Activated T-cell treated with anti-CD3 and anti-CD28 coated beads, Interleukin-2, amount 50 U/mL, for 4 hours (primary cell): ENCODE data around the gene DGCR6L. TPM values are rescaled to one million over a fixed set of nuclear protein-coding genes. Genes with fewer than 3 reads are reported as not detected.
"Not testable (repeated sequence)": the region's sequence is repeated elsewhere in the genome, so short reads cannot be mapped to it uniquely, and the experiment has no call there.

ENCODE experiments used
- ATAC-seq, 2 donors: fragments of 200-7000 bp; cut with Tn5 transposase; one replicate each; pipeline ENCODE4 v1.10.0; 2021
- DNase-seq: peaks from one replicate; pipeline ENCODE4 v3.0.0-alpha.2; 2020
- H3K27me3 Mint-ChIP-seq: one replicate; pipeline ENCODE4 v1.8.0; 2021; ENCODE audit warnings: low read depth, mixed read lengths
- H3K36me3 Mint-ChIP-seq: one replicate; pipeline ENCODE4 v1.8.0; 2022; ENCODE audit warnings: mixed read lengths; ENCODE audit not compliant: insufficient read depth
- H3K4me1 Mint-ChIP-seq: one replicate; pipeline ENCODE4 v1.8.0; 2021; ENCODE audit warnings: low read depth, mixed read lengths
- H3K4me3 Mint-ChIP-seq: one replicate; pipeline ENCODE4 v1.8.0; 2021; ENCODE audit warnings: mild to moderate bottlenecking, moderate library complexity, mixed read lengths
- H3K9me3 Mint-ChIP-seq: one replicate; pipeline ENCODE4 v1.8.0; 2021; ENCODE audit warnings: mixed read lengths
- total RNA-seq, 3 donors: library from RNA; stranded (reverse); gene quantifications; one replicate each; pipeline ENCODE4 v1.2.1, GENCODE V29; 2021

DGCR6L gene
- total RNA-seq, 3 donors from 2014 or later, result 30.3 to 38.1 (median 33.2) TPM

GRCh38 chr22:20297414-20298109, 22.3 kb downstream of the DGCR6L start:
- Mint-ChIP-seq H3K9me3 (no peaks in the 10 kb centered on the region), H3K36me3 (no peaks in the 10 kb centered on the region), H3K4me3 (peak overlapping the region; percentile 67), H3K4me1 (peaks cover 6% of the 10 kb centered on the region), H3K27me3 (peaks cover 2% of the 10 kb centered on the region)
- DNase-seq (no peak), ATAC-seq (no peak)

GRCh38 chr22:20296598-20296997, 23.3 kb downstream of the DGCR6L start:
- Mint-ChIP-seq H3K27me3 (no peaks in the 10 kb centered on the region), H3K36me3 (no peaks in the 10 kb centered on the region), H3K4me1 (peaks cover 6% of the 10 kb centered on the region), H3K9me3 (no peaks in the 10 kb centered on the region), H3K4me3 (no peak overlapping the region)
- ATAC-seq (no peak), DNase-seq (no peak)

- ATAC-seq, result no peak
Observed at GRCh38 chr22:20295262-20296064, 24.4 kb downstream of the DGCR6L start.

GRCh38 chr22:20292673-20293232, 27.1 kb downstream of the DGCR6L start:
- DNase-seq, result no peak
- H3K36me3 Mint-ChIP-seq, result no peaks in the 10 kb centered on the region
- no peak overlapping the region for H3K4me3 Mint-ChIP-seq
- ATAC-seq, result no peak
- H3K4me1 Mint-ChIP-seq, result no peaks in the 10 kb centered on the region
- H3K27me3 Mint-ChIP-seq, result no peaks in the 10 kb centered on the region
- H3K9me3 Mint-ChIP-seq, result no peaks in the 10 kb centered on the region

More at GRCh38 chr22:20295262-20296064, 24.4 kb downstream of the DGCR6L start:
- no peak for DNase-seq
- H3K4me1 Mint-ChIP-seq, result peaks cover under 1% of the 10 kb centered on the region
- no peak overlapping the region for H3K4me3 Mint-ChIP-seq
- H3K36me3 Mint-ChIP-seq, result no peaks in the 10 kb centered on the region
- H3K9me3 Mint-ChIP-seq, result no peaks in the 10 kb centered on the region
- H3K27me3 Mint-ChIP-seq, result no peaks in the 10 kb centered on the region

- Mint-ChIP-seq H3K27me3 (no peaks in the 10 kb centered on the region), H3K36me3 (no peaks in the 10 kb centered on the region), H3K9me3 (no peaks in the 10 kb centered on the region), H3K4me1 (no peaks in the 10 kb centered on the region), H3K4me3 (no peak overlapping the region)
- no peak for ATAC-seq
- DNase-seq, result no peak
Observed at GRCh38 chr22:20292108-20292507, 27.8 kb downstream of the DGCR6L start.

GRCh38 chr22:20291604-20292063, 28.2 kb downstream of the DGCR6L start:
- Mint-ChIP-seq H3K27me3 (no peaks in the 10 kb centered on the region), H3K4me1 (no peaks in the 10 kb centered on the region), H3K36me3 (no peaks in the 10 kb centered on the region), H3K9me3 (no peaks in the 10 kb centered on the region), H3K4me3 (no peak overlapping the region)
- DNase-seq, result no peak
- no peak for ATAC-seq

- DNase-seq, result no peak
- ATAC-seq, result no peak
- Mint-ChIP-seq H3K4me3 (no peak overlapping the region), H3K4me1 (no peaks in the 10 kb centered on the region), H3K9me3 (no peaks in the 10 kb centered on the region), H3K27me3 (no peaks in the 10 kb centered on the region), H3K36me3 (no peaks in the 10 kb centered on the region)
Observed at GRCh38 chr22:20291249-20291586, 28.6 kb downstream of the DGCR6L start.

GRCh38 chr22:20290578-20291248, 29.1 kb downstream of the DGCR6L start:
- DNase-seq (no peak), ATAC-seq (no peak)
- Mint-ChIP-seq H3K4me3 (no peak overlapping the region), H3K4me1 (no peaks in the 10 kb centered on the region), H3K36me3 (no peaks in the 10 kb centered on the region), H3K27me3 (no peaks in the 10 kb centered on the region), H3K9me3 (no peaks in the 10 kb centered on the region)

- H3K9me3 Mint-ChIP-seq, result no peaks in the 10 kb centered on the region
- H3K27me3 Mint-ChIP-seq, result no peaks in the 10 kb centered on the region
- no peaks in the 10 kb centered on the region for H3K4me1 Mint-ChIP-seq
- ATAC-seq (no peak), DNase-seq (no peak)
- H3K36me3 Mint-ChIP-seq, result no peaks in the 10 kb centered on the region
- H3K4me3 Mint-ChIP-seq, result no peak overlapping the region
Observed at GRCh38 chr22:20290045-20290392, 29.8 kb downstream of the DGCR6L start.

- H3K4me1 Mint-ChIP-seq, H3K4me3 Mint-ChIP-seq, H3K27me3 Mint-ChIP-seq, ATAC-seq, DNase-seq, H3K9me3 Mint-ChIP-seq, H3K36me3 Mint-ChIP-seq: not testable (repeated sequence)
Observed at GRCh38 chr22:20289182-20290044, 30.4 kb downstream of the DGCR6L start.

GRCh38 chr22:20286784-20287423, 33.0 kb downstream of the DGCR6L start:
- not testable (repeated sequence) for H3K4me1 Mint-ChIP-seq, H3K36me3 Mint-ChIP-seq, H3K27me3 Mint-ChIP-seq, ATAC-seq, H3K4me3 Mint-ChIP-seq, H3K9me3 Mint-ChIP-seq, DNase-seq

GRCh38 chr22:20286312-20286660, 33.6 kb downstream of the DGCR6L start:
- not testable (repeated sequence) for ATAC-seq, H3K4me3 Mint-ChIP-seq, H3K9me3 Mint-ChIP-seq, H3K27me3 Mint-ChIP-seq, H3K4me1 Mint-ChIP-seq, H3K36me3 Mint-ChIP-seq, DNase-seq

GRCh38 chr22:20285473-20286311, 34.2 kb downstream of the DGCR6L start:
- H3K27me3 Mint-ChIP-seq, H3K36me3 Mint-ChIP-seq, H3K4me3 Mint-ChIP-seq, H3K9me3 Mint-ChIP-seq, H3K4me1 Mint-ChIP-seq: not testable (repeated sequence)
- ATAC-seq (peak; percentile 86 to 92), DNase-seq (peak; percentile 74)
